WI38 (cell line): Measurements from ENCODE around the gene SALL2.
A peak's percentile ranks its signal among the peaks of the same experiment; 100 is the strongest.
"Not testable (repeated sequence)": the region's sequence is repeated elsewhere in the genome, so short reads cannot be mapped to it uniquely, and the experiment has no call there.

Experiments used
- H3K4me3 ChIP-seq: 2 replicates; pipeline ENCODE4 v1.5.1; 2011; ENCODE audit warnings: low read depth, mild to moderate bottlenecking, control low read depth, low read length
- TF ChIP-seq, protein P1 (sequence below): IDR thresholded peaks from 2 replicates; pipeline ENCODE4 v1.5.1; 2012; ENCODE audit warnings: low read depth, mild to moderate bottlenecking, control low read depth, low read length

SALL2 gene

DNA sequence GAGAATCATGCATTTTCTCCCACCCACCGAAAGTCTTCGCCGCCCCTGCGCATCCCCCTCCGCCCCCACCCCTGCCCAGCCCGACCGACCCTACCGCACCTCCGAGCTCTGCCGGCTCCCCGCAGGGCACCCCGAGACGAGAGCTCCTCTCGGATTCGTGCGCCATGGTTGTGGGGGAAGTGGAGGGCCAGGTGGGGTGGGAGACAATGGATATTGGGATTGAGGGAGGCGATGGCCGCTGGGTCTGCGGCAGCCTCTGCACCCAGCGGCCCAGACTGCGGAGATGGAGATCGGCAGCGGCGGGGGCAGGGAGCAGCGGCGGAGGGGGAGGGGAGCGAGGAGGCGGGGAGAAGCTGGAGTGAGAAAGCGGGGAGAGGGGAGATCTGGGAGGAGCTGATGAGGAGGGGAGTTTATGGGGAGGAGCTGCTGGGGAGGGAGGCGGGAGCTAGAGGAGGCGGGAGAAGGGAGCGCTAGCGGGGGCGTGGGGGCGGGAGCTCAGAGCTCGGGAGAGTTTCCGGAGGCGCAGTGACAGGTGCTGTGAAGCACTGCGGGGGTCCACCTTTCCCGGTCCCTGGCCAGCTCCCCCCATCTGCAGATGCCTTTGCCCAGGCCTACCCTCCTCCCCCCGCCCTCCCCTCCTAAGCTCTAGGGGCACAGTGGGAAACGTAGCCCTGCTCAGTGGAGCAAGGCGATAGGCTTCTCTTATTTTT, at the start of gene SALL2:
SALL2 (minus strand) TSS at position 385 of the 710 bp plus-strand sequence; CDS start at position 166, 219 bp downstream.
- H3K4me3 ChIP-seq: peak within 1 kb of the TSS; percentile 66
- TF ChIP-seq, protein P1, sequence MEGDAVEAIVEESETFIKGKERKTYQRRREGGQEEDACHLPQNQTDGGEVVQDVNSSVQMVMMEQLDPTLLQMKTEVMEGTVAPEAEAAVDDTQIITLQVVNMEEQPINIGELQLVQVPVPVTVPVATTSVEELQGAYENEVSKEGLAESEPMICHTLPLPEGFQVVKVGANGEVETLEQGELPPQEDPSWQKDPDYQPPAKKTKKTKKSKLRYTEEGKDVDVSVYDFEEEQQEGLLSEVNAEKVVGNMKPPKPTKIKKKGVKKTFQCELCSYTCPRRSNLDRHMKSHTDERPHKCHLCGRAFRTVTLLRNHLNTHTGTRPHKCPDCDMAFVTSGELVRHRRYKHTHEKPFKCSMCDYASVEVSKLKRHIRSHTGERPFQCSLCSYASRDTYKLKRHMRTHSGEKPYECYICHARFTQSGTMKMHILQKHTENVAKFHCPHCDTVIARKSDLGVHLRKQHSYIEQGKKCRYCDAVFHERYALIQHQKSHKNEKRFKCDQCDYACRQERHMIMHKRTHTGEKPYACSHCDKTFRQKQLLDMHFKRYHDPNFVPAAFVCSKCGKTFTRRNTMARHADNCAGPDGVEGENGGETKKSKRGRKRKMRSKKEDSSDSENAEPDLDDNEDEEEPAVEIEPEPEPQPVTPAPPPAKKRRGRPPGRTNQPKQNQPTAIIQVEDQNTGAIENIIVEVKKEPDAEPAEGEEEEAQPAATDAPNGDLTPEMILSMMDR: no peak

DNA sequence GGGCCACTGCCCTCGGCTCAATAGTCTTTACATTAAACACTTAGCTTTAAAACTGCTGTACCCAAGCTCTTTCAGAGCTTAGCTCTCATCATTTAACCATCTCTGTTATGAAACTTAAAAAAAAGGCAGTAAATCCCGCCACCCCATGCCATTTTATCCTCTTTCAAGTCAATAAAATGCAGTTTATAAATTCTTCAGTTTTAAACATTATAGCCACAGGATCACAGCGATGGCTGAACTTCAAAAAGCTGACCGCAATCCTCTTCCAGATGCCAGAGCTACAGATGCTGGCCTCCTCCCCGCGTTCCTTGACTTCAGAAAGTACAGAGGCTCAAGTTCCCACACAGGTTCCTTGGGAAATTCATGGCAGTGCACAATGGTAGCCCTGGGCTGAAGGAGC, 49.5 kb upstream of the SALL2 start:
- TF ChIP-seq, protein P1: no peak
- H3K4me3 ChIP-seq: no peak overlapping the region

DNA sequence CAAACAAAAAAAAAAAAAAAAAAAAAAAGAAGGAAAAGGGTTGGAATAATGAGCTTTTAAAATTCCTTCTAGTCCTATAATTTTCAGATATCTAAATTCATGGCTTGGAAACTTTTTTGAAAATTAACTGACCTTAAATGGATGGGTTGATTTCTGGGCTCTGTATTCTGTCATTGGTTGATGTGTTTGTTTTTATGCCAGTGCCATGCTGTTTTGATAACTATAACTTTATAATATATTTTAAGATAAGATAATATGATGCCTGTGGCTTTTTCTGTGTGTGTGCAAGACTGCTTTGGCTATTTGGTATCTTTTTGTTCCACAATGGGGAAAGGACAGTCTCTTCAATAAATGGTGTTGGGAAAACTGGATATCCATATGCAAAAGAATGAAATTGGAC, 46.5 kb upstream of the SALL2 start:
- TF ChIP-seq, protein P1: no peak
- H3K4me3 ChIP-seq: no peak overlapping the region

DNA sequence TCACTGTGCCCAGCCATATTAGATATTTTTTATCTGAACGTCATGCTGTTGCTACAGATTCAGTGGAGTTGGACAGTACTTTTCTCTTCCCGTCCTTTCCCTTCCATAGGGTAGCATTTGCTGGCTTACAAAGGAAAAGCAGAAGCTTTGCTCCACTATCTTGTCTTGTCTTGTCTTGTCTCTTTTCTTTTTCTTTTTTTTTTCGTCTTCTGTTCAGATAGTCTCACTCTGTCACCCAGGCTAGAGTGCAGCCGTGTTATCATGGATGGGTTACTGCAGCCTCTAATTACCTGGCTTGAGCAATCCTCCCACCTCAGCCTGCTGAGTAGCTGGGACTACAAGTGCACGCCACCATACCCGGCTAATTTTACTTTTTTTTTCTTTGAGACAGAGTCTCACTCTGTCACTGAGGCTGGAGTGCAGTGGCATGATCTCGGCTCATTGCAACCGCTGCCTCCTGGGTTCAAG, 32.6 kb upstream of the SALL2 start:
- no peak overlapping the region for H3K4me3 ChIP-seq
- TF ChIP-seq, protein P1: no peak

DNA sequence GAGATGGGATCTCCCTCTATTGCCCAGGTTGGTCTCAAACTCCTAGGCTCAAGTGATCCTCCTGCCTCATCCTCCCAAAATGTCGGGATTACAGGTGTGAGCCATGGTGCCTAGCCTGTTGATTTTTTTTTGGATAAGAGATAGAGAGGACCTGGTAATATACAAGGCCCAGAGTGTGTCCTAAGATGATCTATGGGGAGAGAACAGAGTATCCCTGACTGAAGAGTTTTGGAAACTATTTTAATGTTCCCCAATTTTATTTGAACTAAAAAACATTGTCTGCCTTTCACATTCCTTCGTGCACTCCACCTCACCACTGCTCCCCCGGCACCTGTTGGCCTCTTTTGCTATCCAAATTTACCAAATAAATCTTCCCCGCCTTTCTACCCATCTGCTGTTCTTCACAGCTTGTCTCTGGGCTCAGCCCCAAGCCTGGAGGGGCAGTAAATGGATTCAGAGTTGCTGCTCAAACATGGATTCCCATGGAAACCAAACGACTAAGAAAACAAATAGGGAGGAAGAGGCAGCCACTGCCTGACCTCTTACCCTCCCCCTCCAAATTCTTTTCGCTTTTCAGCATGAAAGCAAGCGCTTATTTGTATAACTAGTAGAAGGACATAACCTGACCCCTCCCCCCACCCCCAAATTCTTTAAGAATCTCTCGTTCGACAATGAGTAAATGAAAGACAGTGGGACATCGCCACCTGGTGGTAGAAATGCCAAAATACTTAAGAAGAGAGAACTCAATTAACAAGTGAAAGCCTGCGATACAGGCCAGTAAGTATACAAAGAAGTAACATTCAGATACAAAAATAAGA, 31.1 kb upstream of the SALL2 start:
- peak overlapping the region; percentile 14; the same call in 1 of the 2 replicates for H3K4me3 ChIP-seq
- TF ChIP-seq, protein P1: peak; percentile 17; the same call in 1 of the 2 replicates

DNA sequence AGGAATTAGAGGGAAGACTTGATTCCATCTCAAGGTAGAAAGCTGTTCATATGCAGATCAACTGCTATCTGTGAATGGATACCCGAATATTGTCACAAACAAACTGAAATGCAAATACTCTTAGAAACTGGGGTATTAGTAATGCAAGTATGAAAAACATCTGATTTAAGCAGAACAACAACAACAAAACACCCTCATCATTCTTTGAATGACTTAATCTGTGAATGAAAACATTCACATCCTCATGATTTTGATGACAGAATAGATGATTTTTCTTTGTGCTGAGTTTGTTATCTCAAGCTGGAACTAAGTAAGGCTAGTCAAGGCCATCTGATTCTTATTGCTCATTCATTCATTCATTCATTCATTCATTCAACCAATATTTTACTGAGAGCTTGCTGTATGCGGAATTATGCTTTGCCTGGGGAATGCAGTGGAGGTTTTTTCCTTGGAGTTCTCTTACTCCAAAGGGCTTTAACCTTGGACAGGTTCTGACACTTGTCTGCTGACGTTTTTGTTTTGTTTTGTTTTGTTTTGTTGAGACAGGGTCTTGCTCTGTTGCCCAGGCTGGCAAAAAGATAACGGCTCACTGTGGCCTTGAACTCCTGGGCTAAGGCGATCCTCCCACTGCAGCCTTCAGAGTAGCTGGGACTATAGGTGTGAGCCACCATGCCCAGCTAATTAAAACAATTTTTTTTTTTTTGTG, 30.4 kb upstream of the SALL2 start:
- H3K4me3 ChIP-seq: no peak overlapping the region
- TF ChIP-seq, protein P1: no peak

DNA sequence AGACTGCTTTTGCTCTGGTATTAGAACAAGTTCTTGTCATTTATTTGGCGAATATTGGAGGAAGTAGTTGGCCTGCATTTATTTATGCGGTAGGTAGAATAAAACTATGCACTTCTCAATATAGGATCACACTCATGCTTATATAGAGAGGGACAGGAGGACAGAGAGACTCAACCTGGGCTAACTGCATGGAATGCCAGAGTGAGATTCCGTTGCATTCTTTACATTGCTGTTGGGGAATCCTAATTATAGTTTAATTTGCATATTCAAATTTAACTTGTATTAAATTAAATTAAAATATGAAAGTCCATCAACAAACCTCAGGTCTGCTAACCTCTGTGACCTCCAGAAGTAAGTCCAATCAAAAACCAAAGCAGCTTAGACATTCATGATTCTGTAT, 27.1 kb upstream of the SALL2 start:
- TF ChIP-seq, protein P1: no peak
- H3K4me3 ChIP-seq: no peak overlapping the region

DNA sequence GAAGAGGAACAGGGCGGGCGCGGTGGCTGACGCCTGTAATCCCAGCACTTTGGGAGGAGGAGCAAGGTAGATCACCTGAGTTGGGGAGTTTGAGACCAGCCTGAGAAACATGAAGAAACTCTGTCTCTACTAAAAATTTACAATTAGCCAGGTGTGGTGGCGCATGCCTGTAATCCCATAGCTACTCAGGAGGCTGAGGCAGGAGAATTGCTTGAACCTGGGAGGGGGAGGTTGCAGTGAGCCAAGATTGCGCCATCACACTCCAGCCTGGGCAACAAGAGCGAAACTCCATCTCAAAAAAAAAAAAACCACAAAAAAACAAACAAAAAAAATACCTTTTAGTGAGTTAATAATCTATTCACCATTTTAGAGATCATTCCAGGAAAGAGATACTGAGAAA, 18.4 kb upstream of the SALL2 start:
- H3K4me3 ChIP-seq: not testable (repeated sequence)
